Body of pancreas (tissue), 4 donors: ENCODE measurements around the gene CDK13.

Experiments
- CTCF ChIP-seq, 7 experiments: fragments of 450-650 bp in 4 of 7; fragments of 200-600 bp in 3 of 7; sonication (generic) in 3 of 7; IDR thresholded peaks; one replicate each; pipeline ENCODE4 v1.5.1; 2016 to 2019; ENCODE audit warnings: antibody characterized with exemption in 7 of 7
- POLR2A ChIP-seq, 3 donors: fragments of 450-650 bp; IDR thresholded peaks; one replicate each; pipeline ENCODE4 v1.6.1; 2016; ENCODE audit warnings: antibody characterized with exemption in 3 of 3, mild to moderate bottlenecking in 2 of 3

GRCh38 chr7:40095695-40096327, 145.8 kb downstream of the CDK13 start:
- no peak for TF ChIP-seq POLR2A (IDR thresholded peaks at IDR 0.05)
- TF ChIP-seq CTCF (IDR thresholded peaks at IDR 0.05), result no peak
